Measurements from ENCODE around the gene HOXB5. TPM values are rescaled to one million over a fixed set of nuclear protein-coding genes. Genes with fewer than 3 reads are reported as not detected.

HOXB5 gene
- total and polyA plus RNA-seq, 2 donors (not counting 1 experiment from before 2014, with no cell fraction given): not detected

DNA sequence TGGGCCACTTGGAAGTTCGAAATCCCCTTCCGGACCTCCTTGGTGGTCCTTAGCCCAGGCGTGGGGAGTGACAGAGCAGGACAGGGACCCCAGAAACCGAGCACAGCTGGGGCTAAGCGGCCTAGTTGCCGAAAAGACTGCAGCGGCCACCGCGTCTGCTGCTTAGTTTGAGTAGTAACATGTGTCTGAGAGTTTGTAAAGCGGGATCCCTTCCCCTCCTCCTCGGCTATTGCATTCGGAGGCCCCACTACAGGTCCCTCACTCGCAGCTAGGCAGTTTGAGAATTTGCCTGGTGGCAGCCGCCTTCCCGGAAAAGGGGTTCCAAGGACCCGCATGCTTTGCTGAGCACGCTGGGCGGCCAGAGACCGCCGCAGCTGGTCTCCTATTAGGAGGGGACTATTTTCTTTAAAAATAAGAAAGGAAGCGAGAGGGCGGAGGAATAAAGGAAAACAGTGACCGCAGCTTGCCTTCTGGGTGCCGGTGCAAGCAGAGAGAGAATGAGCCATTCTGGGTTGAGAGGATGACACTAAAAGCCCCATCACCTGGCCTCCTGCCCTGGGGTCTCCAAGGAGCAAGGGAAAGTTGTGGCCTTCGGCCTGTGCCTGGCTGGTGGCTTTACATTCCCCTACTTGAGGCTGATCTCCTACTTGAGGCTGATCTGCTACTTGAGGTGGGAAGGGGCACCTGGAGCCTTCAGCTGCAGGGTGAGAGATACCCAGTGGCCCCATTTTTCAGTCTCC, 1.1 kb upstream of the HOXB5 start:
- POLR2A ChIA-PET: no interaction called here
- ATAC-seq (ENCODE audit: low read depth): no peak

More for the DNA sequence above, 1.1 kb upstream of the HOXB5 start:
- Histone ChIP-seq H3K4me1 (ENCODE audit: control insufficient read depth in 2 of 2, insufficient read depth in 2 of 2, low read length in 2 of 2) (peaks cover 58 to 63% of the 10 kb centered on the region in 2 donors), H2AFZ (ENCODE audit: insufficient read depth, low read depth, low read length, poor library complexity, severe bottlenecking) (no peak overlapping the region), H4K20me1 (ENCODE audit: control insufficient read depth, insufficient read depth, low read length, poor library complexity, severe bottlenecking) (peaks cover 8% of the 10 kb centered on the region), H3K4me2 (replicated peaks; ENCODE audit: low read depth, low read length, poor library complexity, severe bottlenecking) (no peak overlapping the region), H3K27ac (ENCODE audit: low read length in 2 of 2) (no peak overlapping the region), H3K79me2 (ENCODE audit: control insufficient read depth, insufficient read depth, low read length) (no peaks in the 10 kb centered on the region), H3K27me3 (replicated peaks in 1 of 4; ENCODE audit: control extremely low read depth in 1 of 4, control insufficient read depth in 3 of 4, insufficient read depth in 4 of 4, low read length in 3 of 4) (peaks cover 0 to 99% (median 79%) of the 10 kb centered on the region in 4 experiments), H3K9ac (ENCODE audit: low read length) (no peak overlapping the region), H3K36me3 (replicated peaks in 1 of 2; ENCODE audit: control extremely low read depth in 1 of 2, control insufficient read depth in 1 of 2, extremely low read depth in 1 of 2, insufficient read depth in 2 of 2, low read length in 1 of 2) (no peaks in the 10 kb centered on the region), H3K9me3 (ENCODE audit: control extremely low read depth in 1 of 3, control insufficient read depth in 2 of 3, insufficient read depth in 1 of 3, low read length in 2 of 3) (peaks cover 0 to 21% (median 0%) of the 10 kb centered on the region in 3 donors), H3K4me3 (ENCODE audit: control extremely low read depth in 1 of 5, extremely low read depth in 1 of 5, insufficient read depth in 1 of 5, low read depth in 2 of 5, low read length in 4 of 5) (no peak overlapping the region)
- WGBS (ENCODE audit: insufficient coverage): 81% methylated on average over 23 of the region's 25 CpGs
- no peak for TF ChIP-seq EZH2 (IDR thresholded peaks at IDR 0.05; ENCODE audit: borderline replicate concordance, insufficient read depth, low read depth, low read length, poor library complexity, severe bottlenecking)
- TF ChIP-seq, protein P1, sequence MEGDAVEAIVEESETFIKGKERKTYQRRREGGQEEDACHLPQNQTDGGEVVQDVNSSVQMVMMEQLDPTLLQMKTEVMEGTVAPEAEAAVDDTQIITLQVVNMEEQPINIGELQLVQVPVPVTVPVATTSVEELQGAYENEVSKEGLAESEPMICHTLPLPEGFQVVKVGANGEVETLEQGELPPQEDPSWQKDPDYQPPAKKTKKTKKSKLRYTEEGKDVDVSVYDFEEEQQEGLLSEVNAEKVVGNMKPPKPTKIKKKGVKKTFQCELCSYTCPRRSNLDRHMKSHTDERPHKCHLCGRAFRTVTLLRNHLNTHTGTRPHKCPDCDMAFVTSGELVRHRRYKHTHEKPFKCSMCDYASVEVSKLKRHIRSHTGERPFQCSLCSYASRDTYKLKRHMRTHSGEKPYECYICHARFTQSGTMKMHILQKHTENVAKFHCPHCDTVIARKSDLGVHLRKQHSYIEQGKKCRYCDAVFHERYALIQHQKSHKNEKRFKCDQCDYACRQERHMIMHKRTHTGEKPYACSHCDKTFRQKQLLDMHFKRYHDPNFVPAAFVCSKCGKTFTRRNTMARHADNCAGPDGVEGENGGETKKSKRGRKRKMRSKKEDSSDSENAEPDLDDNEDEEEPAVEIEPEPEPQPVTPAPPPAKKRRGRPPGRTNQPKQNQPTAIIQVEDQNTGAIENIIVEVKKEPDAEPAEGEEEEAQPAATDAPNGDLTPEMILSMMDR (IDR thresholded peaks at IDR 0.05): no peak
- no peak overlapping the region for H3K27ac Mint-ChIP-seq
- intact Hi-C loops (cut with micrococcal nuclease): loop anchor here (5.0 kb wide), 1 partner anchor 133 kb away; the partner anchor contains the start of gene HOXB13
- peaks cover 56% of the 10 kb centered on the region for H3K4me1 Mint-ChIP-seq
- CTCF ChIA-PET: interaction anchor here (1.1 to 5.6 kb wide), 4 partner anchors 243 to 287 kb away, joined by 3 to 68 read pairs (median 52); no protein-coding TSS in a partner anchor
- DNase-seq: no peak
- no peak overlapping the region for H3K4me3 Mint-ChIP-seq
- no peaks in the 10 kb centered on the region for H3K9me3 Mint-ChIP-seq (ENCODE audit: insufficient read depth)
- peaks cover 90% of the 10 kb centered on the region for H3K27me3 Mint-ChIP-seq
